ENCODE results near the gene GRIN3B. TPM values are rescaled to one million over a fixed set of nuclear protein-coding genes. Genes with fewer than 3 reads are reported as not detected.

GRIN3B gene
- total and polyA plus RNA-seq, 2 of the 8 experiments (the other 6 are each of a cell fraction or from before 2014, with no cell fraction given): 0.45 to 1.0 TPM

DNA sequence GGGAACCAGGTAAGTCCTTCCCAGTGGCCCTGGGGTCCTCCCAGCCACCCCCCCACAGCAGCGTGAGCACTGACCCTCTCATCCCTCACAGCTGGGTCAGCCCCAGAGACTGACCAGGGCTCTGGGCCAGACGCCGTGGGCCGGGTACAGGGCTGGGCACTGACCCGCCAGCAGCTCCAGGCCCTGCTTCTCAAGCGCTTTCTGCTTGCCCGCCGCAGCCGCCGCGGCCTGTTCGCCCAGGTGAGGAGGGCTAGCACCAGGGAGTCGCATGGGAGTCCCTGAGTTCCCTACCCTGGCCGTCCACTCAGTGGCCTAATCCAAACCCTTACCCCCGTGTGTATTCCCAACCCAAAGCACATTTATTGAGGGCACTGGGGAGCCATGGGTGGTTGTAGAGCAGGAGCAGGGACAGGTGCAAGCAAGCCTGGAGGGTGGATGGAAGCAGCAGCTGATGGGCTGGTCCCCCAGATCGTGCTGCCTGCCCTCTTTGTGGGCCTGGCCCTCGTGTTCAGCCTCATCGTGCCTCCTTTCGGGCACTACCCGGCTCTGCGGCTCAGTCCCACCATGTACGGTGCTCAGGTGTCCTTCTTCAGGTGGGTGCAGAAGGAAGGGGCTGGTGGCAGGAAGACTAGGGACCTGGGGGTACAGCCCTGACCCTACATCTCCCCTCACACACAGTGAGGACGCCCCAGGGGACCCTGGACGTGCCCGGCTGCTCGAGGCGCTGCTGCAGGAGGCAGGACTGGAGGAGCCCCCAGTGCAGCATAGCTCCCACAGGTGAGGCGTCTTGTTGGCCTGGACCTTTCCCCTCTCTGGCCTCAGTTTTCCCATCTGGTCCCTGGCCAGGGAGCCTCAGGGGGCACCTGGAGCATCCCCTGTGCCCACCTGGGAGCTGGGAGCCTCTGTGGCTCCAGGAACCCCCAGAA, 54.1 kb downstream of the GRIN3B start:
- Histone ChIP-seq H3K79me1 (ENCODE audit: low read depth, low read length) (no peaks in the 10 kb centered on the region), H3K23me2 (ENCODE audit: low read depth, low read length) (peaks cover 3% of the 10 kb centered on the region; the same call in 1 of the 2 replicates), H2BK15ac (ENCODE audit: low read length) (no peak overlapping the region), H3K27ac (ENCODE audit: low read depth, low read length) (no peak overlapping the region), H3K14ac (ENCODE audit: insufficient read length) (no peak overlapping the region), H4K8ac (ENCODE audit: extremely low read depth, insufficient read depth, low read length) (no peak overlapping the region), H3K56ac (replicated peaks; ENCODE audit: insufficient read length, low read depth, low read length) (no peak overlapping the region), H3K23ac (ENCODE audit: insufficient read length) (no peak overlapping the region), H3K9ac (replicated peaks in 1 of 4; ENCODE audit: extremely low read depth in 1 of 4, low read depth in 3 of 4, low read length in 3 of 4) (no peak overlapping the region), H4K5ac (ENCODE audit: insufficient read length, low read depth, low read length) (no peak overlapping the region), H3K79me2 (ENCODE audit: control insufficient read depth in 1 of 2, insufficient read depth in 2 of 2, low read length in 2 of 2) (no peaks in the 10 kb centered on the region), H2BK12ac (ENCODE audit: low read depth, low read length) (no peak overlapping the region), H2AK5ac (ENCODE audit: low read depth, low read length) (no peak overlapping the region), H4K91ac (replicated peaks; ENCODE audit: insufficient read length, low read length) (no peak overlapping the region), H3K4ac (replicated peaks; ENCODE audit: insufficient read length, low read depth, low read length) (no peak overlapping the region), H4K20me1 (replicated peaks in 1 of 2; ENCODE audit: control insufficient read depth in 1 of 2, insufficient read depth in 2 of 2, low read length in 2 of 2) (no peaks in the 10 kb centered on the region), H3K36me3 (ENCODE audit: control insufficient read depth in 2 of 4, insufficient read depth in 4 of 4, low read length in 3 of 4) (peaks cover 0 to 46% (median 14%) of the 10 kb centered on the region in 4 experiments; a peak in 6 of 8 replicates), H2BK120ac (replicated peaks; ENCODE audit: low read depth, low read length) (no peak overlapping the region), H3K4me2 (ENCODE audit: insufficient read depth in 1 of 2, low read depth in 2 of 2, low read length in 2 of 2) (no peak overlapping the region), H3K27me3 (replicated peaks in 1 of 4; ENCODE audit: control insufficient read depth in 3 of 4, extremely low read depth in 1 of 4, insufficient read depth in 3 of 4, low read length in 3 of 4) (no peaks in the 10 kb centered on the region; a peak in 1 of 7 replicates), H2BK20ac (ENCODE audit: low read length) (no peak overlapping the region), H2AFZ (ENCODE audit: low read length) (no peak overlapping the region), H3K4me1 (replicated peaks in 1 of 4; ENCODE audit: control insufficient read depth in 3 of 4, insufficient read depth in 4 of 4, low read length in 3 of 4) (no peaks in the 10 kb centered on the region), H2BK5ac (ENCODE audit: low read depth, low read length) (no peak overlapping the region), H3K4me3 (ENCODE audit: extremely low read depth in 1 of 4, insufficient read depth in 2 of 4, low read depth in 3 of 4, low read length in 4 of 4) (no peak overlapping the region), H3K9me3 (ENCODE audit: insufficient read depth in 2 of 2, low read depth in 1 of 2, low read length in 1 of 2) (peaks cover 35 to 51% of the 10 kb centered on the region in 2 experiments), H3K18ac (ENCODE audit: extremely low read depth, low read length) (no peak overlapping the region)
- ChIA-PET CTCF (ENCODE audit: partially characterized antibody) (interaction anchor here (0.9 to 1.2 kb wide), 3 partner anchors 10 to 43 kb away, joined by 3 to 5 read pairs (median 4); no protein-coding TSS in a partner anchor), POLR2A (ENCODE audit: partially characterized antibody) (interaction anchor here (0.7 to 2.5 kb wide), 6 partner anchors 10 to 31 kb away, joined by 3 to 10 read pairs (median 6); partner anchors contain the start of genes ABCA7 and CNN2)
- DNase-seq (ENCODE audit: low read depth in 1 of 2, low spot score in 2 of 2) (no peak), FAIRE-seq (no peak)
- TF ChIP-seq KDM1A (IDR thresholded peaks at IDR 0.05; ENCODE audit: borderline replicate concordance, low read length): peak; percentile 39; the same call in 1 of the 2 replicates
- TF ChIP-seq, protein P1, sequence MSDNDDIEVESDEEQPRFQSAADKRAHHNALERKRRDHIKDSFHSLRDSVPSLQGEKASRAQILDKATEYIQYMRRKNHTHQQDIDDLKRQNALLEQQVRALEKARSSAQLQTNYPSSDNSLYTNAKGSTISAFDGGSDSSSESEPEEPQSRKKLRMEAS (IDR thresholded peaks at IDR 0.05): no peak
- WGBS, 2 experiments (ENCODE audit: extremely low coverage in 1 of 2, insufficient coverage in 1 of 2, insufficient read length in 1 of 2, insufficient replicate concordance in 2 of 2, low coverage in 1 of 2, low lambda C conversion rate in 2 of 2, missing lambda C conversion rate in 1 of 2): 94% methylated on average over 24 of the region's 28 CpGs; no CpG with 5 or more reads in 1 of the 2 experiments

Data from H1 (cell line).